SK-N-SH (cell line): ENCODE data around the gene NDUFAF8. TPM values are rescaled to one million over a fixed set of nuclear protein-coding genes. Genes with fewer than 3 reads are reported as not detected.

Experiments used
- CTCF ChIA-PET: fragments of 300-600, 350-600 bp; formaldehyde crosslinking; extraction: SDS; loops from one replicate; lab custom pipeline; 2021; lab: Yijun Ruan, JAX
- POLR2A ChIA-PET: fragments of 350-600 bp; sonication (Branson Sonifier 250); formaldehyde crosslinking; extraction: SDS; loops from one replicate; lab custom pipeline; 2020; ENCODE audit warnings: antibody characterized with exemption, inconsistent platforms; lab: Yijun Ruan, JAX
- DNase-seq: peaks from one replicate; pipeline ENCODE4 v3.0.0; 2012
- H2AFZ ChIP-seq: fragments of 200-600 bp; sonication (generic); 2 replicates; pipeline ENCODE4 v1.8.1; 2016; ENCODE audit warnings: antibody characterized with exemption, mild to moderate bottlenecking, low read depth
- H3F3A ChIP-seq: fragments of 200-600 bp; sonication (generic); replicated peaks from 2 replicates; pipeline ENCODE3; 2016; ENCODE audit warnings: antibody characterized with exemption, mild to moderate bottlenecking; ENCODE audit not compliant: insufficient read depth
- H3K27ac ChIP-seq, 2 experiments: fragments of 200-500 bp in 1 of 2; fragments of 200-600 bp in 1 of 2; sonication (Bioruptor generic) in 1 of 2; sonication (generic), shearing (Covaris generic) in 1 of 2; 2 replicates each; pipeline versions ENCODE4 v1.5.1 to v1.6.1; 2014 to 2016; ENCODE audit warnings: low read depth in 2 of 2, inconsistent platforms in 1 of 2, low read length in 1 of 2, mild to moderate bottlenecking in 1 of 2, mixed read lengths in 1 of 2
- H3K27me3 ChIP-seq: fragments of 200-600 bp; sonication (generic), shearing (Covaris generic); 2 replicates; pipeline ENCODE4 v1.6.1; 2016; ENCODE audit warnings: mixed run types; ENCODE audit not compliant: insufficient read depth
- H3K36me3 ChIP-seq, 2 experiments: fragments of 200-500 bp in 1 of 2; fragments of 200-600 bp in 1 of 2; sonication (Bioruptor generic) in 1 of 2; sonication (generic) in 1 of 2; replicated peaks in 1 of 2; 2 replicates each; pipeline versions ENCODE3 to v1.5.1; 2014 to 2016; ENCODE audit warnings: low read length in 1 of 2, mild to moderate bottlenecking in 1 of 2; ENCODE audit not compliant: insufficient read depth in 2 of 2, control insufficient read depth in 1 of 2
- H3K4me1 ChIP-seq, 2 experiments: fragments of 200-500 bp in 1 of 2; fragments of 200-600 bp in 1 of 2; sonication (Bioruptor generic) in 1 of 2; sonication (generic), shearing (Covaris generic) in 1 of 2; 2 replicates each; pipeline versions ENCODE4 v1.5.1 to v1.6.1; 2014 to 2016; ENCODE audit warnings: low read depth in 1 of 2, low read length in 1 of 2, mixed run types in 1 of 2; ENCODE audit not compliant: insufficient read depth in 2 of 2, control insufficient read depth in 1 of 2
- H3K4me2 ChIP-seq: fragments of 200-600 bp; sonication (generic), shearing (Covaris generic); 2 replicates; pipeline ENCODE4 v1.6.1; 2017; ENCODE audit warnings: mixed run types
- H3K4me3 ChIP-seq, 2 experiments: fragments of 200-500 bp in 1 of 2; fragments of 200-600 bp in 1 of 2; sonication (Bioruptor generic) in 1 of 2; sonication (generic), shearing (Covaris generic) in 1 of 2; 2 replicates each; pipeline versions ENCODE4 v1.5.1 to v1.8.1; 2014 to 2016; ENCODE audit warnings: low read depth in 2 of 2, inconsistent platforms in 1 of 2, low read length in 1 of 2, mild to moderate bottlenecking in 1 of 2, mixed read lengths in 1 of 2, moderate library complexity in 1 of 2
- H3K79me2 ChIP-seq: fragments of 200-600 bp; sonication (generic); 2 replicates; pipeline ENCODE4 v1.8.1; 2017; ENCODE audit warnings: mild to moderate bottlenecking; ENCODE audit not compliant: insufficient read depth
- H3K9ac ChIP-seq: fragments of 200-600 bp; sonication (generic); 2 replicates; pipeline ENCODE4 v1.6.1; 2017; ENCODE audit warnings: mixed run types
- H3K9me2 ChIP-seq: fragments of 200-600 bp; sonication (generic); 2 replicates; pipeline ENCODE4 v1.6.1; 2017; ENCODE audit warnings: mixed run types
- H3K9me3 ChIP-seq: fragments of 200-600 bp; sonication (generic); 2 replicates; pipeline ENCODE4 v1.6.1; 2017; ENCODE audit warnings: mixed run types, mild to moderate bottlenecking, moderate library complexity
- H4K20me1 ChIP-seq: fragments of 200-600 bp; sonication (generic); 2 replicates; pipeline ENCODE4 v1.6.1; 2017; ENCODE audit warnings: mild to moderate bottlenecking, mixed run types; ENCODE audit not compliant: insufficient read depth
- CHD2 ChIP-seq: fragments of 150-350 bp; IDR thresholded peaks from 2 replicates; pipeline ENCODE4 v1.6.1; 2018; ENCODE audit warnings: low read length; ENCODE audit not compliant: partially characterized antibody
- EP300 ChIP-seq, 2 experiments: IDR thresholded peaks; 2 replicates each; pipeline versions ENCODE4 v1.4.0 to v1.6.1; 2012; ENCODE audit warnings: borderline replicate concordance in 1 of 2, low read depth in 1 of 2, low read length in 1 of 2
- FOSL2 ChIP-seq: IDR thresholded peaks from 2 replicates; pipeline ENCODE4 v1.4.0; 2012; ENCODE audit warnings: low read depth, mild to moderate bottlenecking, moderate library complexity, borderline replicate concordance
- GABPA ChIP-seq: IDR thresholded peaks from 2 replicates; pipeline ENCODE4 v1.4.0; 2012; ENCODE audit warnings: low read depth, mild to moderate bottlenecking
- JUND ChIP-seq: IDR thresholded peaks from 2 replicates; pipeline ENCODE4 v1.4.0; 2012
- MEF2A ChIP-seq: IDR thresholded peaks from 2 replicates; pipeline ENCODE4 v1.4.0; 2012; ENCODE audit warnings: low read depth, borderline replicate concordance
- MXI1 ChIP-seq: IDR thresholded peaks from 2 replicates; pipeline ENCODE4 v1.6.1; 2012; ENCODE audit warnings: mild to moderate bottlenecking, low read depth, low read length, improper control_type of control experiment
- NFIC ChIP-seq: IDR thresholded peaks from 2 replicates; pipeline ENCODE4 v1.4.0; 2012; ENCODE audit warnings: borderline replicate concordance
- NRF1 ChIP-seq: IDR thresholded peaks from 2 replicates; pipeline ENCODE4 v1.6.1; 2012; ENCODE audit warnings: low read depth, mild to moderate bottlenecking, low read length
- POLR2AphosphoS5 ChIP-seq: IDR thresholded peaks from 2 replicates; pipeline ENCODE4 v1.6.1; 2012; ENCODE audit warnings: low read depth, low read length
- RFX5 ChIP-seq: IDR thresholded peaks from 2 replicates; pipeline ENCODE4 v1.6.1; 2012; ENCODE audit warnings: mild to moderate bottlenecking, improper control_type of control experiment, low read length
- RXRA ChIP-seq: IDR thresholded peaks from 2 replicates; pipeline ENCODE4 v1.4.0; 2012; ENCODE audit warnings: low read depth, mild to moderate bottlenecking, borderline replicate concordance
- SIN3A ChIP-seq: IDR thresholded peaks from 2 replicates; pipeline ENCODE4 v1.6.1; 2012; ENCODE audit warnings: low read depth, mild to moderate bottlenecking, low read length, moderate library complexity, borderline replicate concordance
- TAF1 ChIP-seq: IDR thresholded peaks from 2 replicates; pipeline ENCODE4 v1.6.1; 2012; ENCODE audit warnings: low read depth, mild to moderate bottlenecking, low read length, moderate library complexity, borderline replicate concordance
- TEAD4 ChIP-seq: IDR thresholded peaks from 2 replicates; pipeline ENCODE4 v1.4.0; 2012; ENCODE audit warnings: mild to moderate bottlenecking, borderline replicate concordance; ENCODE audit not compliant: insufficient read depth
- USF2 ChIP-seq: fragments of 150-350 bp; IDR thresholded peaks from 2 replicates; pipeline ENCODE4 v1.6.1; 2017; ENCODE audit warnings: antibody characterized with exemption, low read length, low read depth, borderline replicate concordance
- YY1 ChIP-seq: IDR thresholded peaks from 2 replicates; pipeline ENCODE4 v1.4.0; 2012; ENCODE audit warnings: low read depth, mild to moderate bottlenecking
- WGBS: methylation state at CpG from one replicate; pipeline ENCODE4 v1.1.6; 2017; ENCODE audit warnings: low lambda C conversion rate; 5-methylcytosine and 5-hydroxymethylcytosine counted together
- polyA plus RNA-seq, 3 experiments: library from polyadenylated mRNA; depleted of rRNA; stranded (reverse); fragments of >200 nt; gene quantifications; 2 replicates each; pipeline ENCODE4 v1.2.3, GENCODE V29; 2012
- TF ChIP-seq, protein P1 (sequence below): fragments of 200-600 bp; sonication (generic); IDR thresholded peaks from 2 replicates; pipeline ENCODE4 v1.6.1; 2017; ENCODE audit warnings: antibody characterized with exemption, mild to moderate bottlenecking, moderate library complexity
- TF ChIP-seq, protein P2 (sequence below): fragments of 150-350 bp; IDR thresholded peaks from 2 replicates; pipeline ENCODE4 v1.6.1; 2016; ENCODE audit warnings: mild to moderate bottlenecking, low read depth, low read length
- TF ChIP-seq, protein P3 (sequence below): IDR thresholded peaks from 2 replicates; pipeline ENCODE4 v1.4.0; 2012; ENCODE audit warnings: low read depth
- TF ChIP-seq, protein P4 (sequence below): IDR thresholded peaks from 2 replicates; pipeline ENCODE4; 2012

The NDUFAF8 gene
- polyA plus RNA-seq, 1 of the 3 experiments (the other 2 are of a cell fraction): 229 TPM

- H3K4me2 ChIP-seq: peak within 1 kb of the TSS; percentile 100
- peak within 1 kb of the TSS in 1 of 2 experiments; percentile 24; a peak in 1 of 4 replicates for H3K27ac ChIP-seq
- WGBS: 9% methylated on average over 44 of the region's 79 CpGs
- H4K20me1 ChIP-seq: no peaks in the 10 kb centered on the region
- no peaks in the 10 kb centered on the region for H3K27me3 ChIP-seq
- H3F3A ChIP-seq: peaks cover 19% of the 10 kb centered on the region
- ChIA-PET CTCF (interaction anchor here (0.7 to 3.8 kb wide), 4 partner anchors 16 to 199 kb away, joined by 3 to 15 read pairs (median 4); partner anchors contain the start of genes NDUFAF8 and TEPSIN), POLR2A (interaction anchor here (0.7 to 1.2 kb wide), 5 partner anchors 9 to 144 kb away, joined by 3 to 7 read pairs (median 3); partner anchors contain the start of gene NDUFAF8)
- peak within 1 kb of the TSS; percentile 90 for H2AFZ ChIP-seq
- H3K9me2 ChIP-seq: no peaks in the 10 kb centered on the region
- peak within 1 kb of the TSS; percentile 79 for H3K9ac ChIP-seq
- peak within 1 kb of the TSS; percentile 76 to 94 for H3K4me3 ChIP-seq
- peaks cover 17% of the 10 kb centered on the region for H3K79me2 ChIP-seq
- no peaks in the 10 kb centered on the region for H3K36me3 ChIP-seq
- TF ChIP-seq TEAD4 (no peak), MEF2A (no peak), POLR2AphosphoS5 (peak; percentile 55), RXRA (no peak), FOSL2 (no peak), RFX5 (peak; percentile 93), MXI1 (peak; percentile 58), YY1 (no peak), SIN3A (no peak), NRF1 (peak; percentile 44), EP300 (IDR thresholded peaks at IDR 0.05; ENCODE audit: borderline replicate concordance in 1 of 2, low read depth in 1 of 2, low read length in 1 of 2) (no peak), USF2 (no peak), NFIC (no peak), CHD2 (peak; percentile 96), TAF1 (peak; percentile 55; the same call in 1 of the 2 replicates), GABPA (0 out of 2 replicates have a peak, but pooled peaks have one; percentile 30), JUND (no peak)
- TF ChIP-seq, protein P1, sequence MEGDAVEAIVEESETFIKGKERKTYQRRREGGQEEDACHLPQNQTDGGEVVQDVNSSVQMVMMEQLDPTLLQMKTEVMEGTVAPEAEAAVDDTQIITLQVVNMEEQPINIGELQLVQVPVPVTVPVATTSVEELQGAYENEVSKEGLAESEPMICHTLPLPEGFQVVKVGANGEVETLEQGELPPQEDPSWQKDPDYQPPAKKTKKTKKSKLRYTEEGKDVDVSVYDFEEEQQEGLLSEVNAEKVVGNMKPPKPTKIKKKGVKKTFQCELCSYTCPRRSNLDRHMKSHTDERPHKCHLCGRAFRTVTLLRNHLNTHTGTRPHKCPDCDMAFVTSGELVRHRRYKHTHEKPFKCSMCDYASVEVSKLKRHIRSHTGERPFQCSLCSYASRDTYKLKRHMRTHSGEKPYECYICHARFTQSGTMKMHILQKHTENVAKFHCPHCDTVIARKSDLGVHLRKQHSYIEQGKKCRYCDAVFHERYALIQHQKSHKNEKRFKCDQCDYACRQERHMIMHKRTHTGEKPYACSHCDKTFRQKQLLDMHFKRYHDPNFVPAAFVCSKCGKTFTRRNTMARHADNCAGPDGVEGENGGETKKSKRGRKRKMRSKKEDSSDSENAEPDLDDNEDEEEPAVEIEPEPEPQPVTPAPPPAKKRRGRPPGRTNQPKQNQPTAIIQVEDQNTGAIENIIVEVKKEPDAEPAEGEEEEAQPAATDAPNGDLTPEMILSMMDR: no peak
- TF ChIP-seq, protein P2, sequence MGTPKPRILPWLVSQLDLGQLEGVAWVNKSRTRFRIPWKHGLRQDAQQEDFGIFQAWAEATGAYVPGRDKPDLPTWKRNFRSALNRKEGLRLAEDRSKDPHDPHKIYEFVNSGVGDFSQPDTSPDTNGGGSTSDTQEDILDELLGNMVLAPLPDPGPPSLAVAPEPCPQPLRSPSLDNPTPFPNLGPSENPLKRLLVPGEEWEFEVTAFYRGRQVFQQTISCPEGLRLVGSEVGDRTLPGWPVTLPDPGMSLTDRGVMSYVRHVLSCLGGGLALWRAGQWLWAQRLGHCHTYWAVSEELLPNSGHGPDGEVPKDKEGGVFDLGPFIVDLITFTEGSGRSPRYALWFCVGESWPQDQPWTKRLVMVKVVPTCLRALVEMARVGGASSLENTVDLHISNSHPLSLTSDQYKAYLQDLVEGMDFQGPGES: peak; percentile 98
- TF ChIP-seq, protein P3, sequence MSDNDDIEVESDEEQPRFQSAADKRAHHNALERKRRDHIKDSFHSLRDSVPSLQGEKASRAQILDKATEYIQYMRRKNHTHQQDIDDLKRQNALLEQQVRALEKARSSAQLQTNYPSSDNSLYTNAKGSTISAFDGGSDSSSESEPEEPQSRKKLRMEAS: peak; percentile 97
- TF ChIP-seq, protein P4, sequence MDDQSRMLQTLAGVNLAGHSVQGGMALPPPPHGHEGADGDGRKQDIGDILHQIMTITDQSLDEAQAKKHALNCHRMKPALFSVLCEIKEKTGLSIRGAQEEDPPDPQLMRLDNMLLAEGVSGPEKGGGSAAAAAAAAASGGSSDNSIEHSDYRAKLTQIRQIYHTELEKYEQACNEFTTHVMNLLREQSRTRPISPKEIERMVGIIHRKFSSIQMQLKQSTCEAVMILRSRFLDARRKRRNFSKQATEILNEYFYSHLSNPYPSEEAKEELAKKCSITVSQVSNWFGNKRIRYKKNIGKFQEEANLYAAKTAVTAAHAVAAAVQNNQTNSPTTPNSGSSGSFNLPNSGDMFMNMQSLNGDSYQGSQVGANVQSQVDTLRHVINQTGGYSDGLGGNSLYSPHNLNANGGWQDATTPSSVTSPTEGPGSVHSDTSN: peak; percentile 100
- no peaks in the 10 kb centered on the region for H3K9me3 ChIP-seq
- peak; percentile 100 for DNase-seq
- peaks cover 7 to 16% of the 10 kb centered on the region in 2 experiments; a peak in 3 of 4 replicates for H3K4me1 ChIP-seq
Observed at GRCh38 chr17:81222906-81223761, 16.0 kb upstream of the NDUFAF8 start, which contains the start of gene CEP131. Gene CEP131, minus strand, starts transcription at chr17:81222965. Its CDS starts 2,909 bp downstream, at chr17:81220056.
